NCI-H2029 (cell line): Measurements from ENCODE around the gene OR2AT4.
"Not testable (repeated sequence)": the region's sequence is repeated elsewhere in the genome, so short reads cannot be mapped to it uniquely, and the experiment has no call there.

Experiments used
- DNase-seq: peaks from one replicate; lab custom pipeline; 2025; lab: John Stamatoyannopoulos, UW

Gene OR2AT4

DNA sequence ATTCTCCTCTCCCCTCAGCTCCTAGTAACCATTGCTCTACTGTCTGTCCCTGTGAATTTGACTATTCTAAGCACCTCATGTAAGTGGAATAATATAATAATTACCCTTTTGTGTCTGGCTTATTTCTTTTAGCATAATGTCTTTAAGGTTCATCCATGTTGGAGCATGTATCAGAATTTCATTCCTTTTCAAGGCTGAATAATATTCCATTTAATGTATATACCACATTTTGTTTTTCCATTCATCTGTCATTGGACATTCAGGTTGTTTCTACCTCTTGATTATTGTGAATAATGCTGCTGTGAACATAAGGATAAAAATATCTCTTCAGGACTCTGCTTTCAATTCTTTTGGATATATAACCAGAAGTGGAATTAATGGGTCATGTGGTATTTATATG is 28.1 kb downstream of the OR2AT4 start:
- no peak for DNase-seq

DNA sequence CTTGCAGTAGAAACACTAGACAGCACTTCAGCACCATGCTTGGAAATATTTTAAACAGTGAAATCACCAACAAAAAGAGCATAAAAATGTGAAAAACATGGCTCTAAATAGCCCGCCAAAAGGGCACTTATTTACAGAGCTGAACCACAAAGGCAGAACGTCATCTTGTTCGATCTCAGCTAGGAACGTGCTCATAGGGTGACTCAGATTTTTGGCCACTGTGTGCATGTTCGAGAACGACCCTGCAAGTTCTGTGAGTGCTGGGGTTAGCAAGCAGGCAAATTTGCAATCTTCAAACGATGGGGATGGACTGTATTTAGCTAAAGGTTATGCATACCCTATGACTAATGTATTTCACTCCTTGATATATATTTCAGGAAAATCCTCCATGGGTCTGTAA is 30.6 kb downstream of the OR2AT4 start:
- no peak for DNase-seq

DNA sequence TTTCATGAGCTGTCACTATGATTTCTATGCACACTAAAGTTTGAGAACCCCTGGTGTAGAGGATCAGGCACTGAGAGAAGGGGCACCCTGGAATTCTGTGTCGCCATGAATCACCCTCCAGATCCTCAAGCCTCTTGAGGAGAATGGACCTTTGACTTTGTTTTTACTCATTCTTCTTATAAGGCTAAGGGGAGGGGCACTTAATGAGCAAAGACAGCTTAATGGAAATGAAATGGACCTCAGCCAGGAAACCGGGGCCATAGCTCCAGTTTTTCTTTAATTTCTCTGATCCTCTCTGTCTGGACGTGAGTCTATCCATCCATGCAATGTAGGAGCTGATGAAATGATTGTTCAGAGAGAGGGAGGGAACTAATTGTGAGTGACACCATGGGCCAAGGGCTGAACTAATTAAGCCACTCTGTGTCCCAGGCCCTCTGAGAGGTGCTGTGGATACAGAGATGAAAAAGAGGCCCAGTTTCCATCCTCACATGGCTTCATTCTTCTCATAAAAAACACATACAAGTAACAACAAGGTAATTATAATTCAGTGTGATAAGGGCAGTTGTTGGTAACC is 32.8 kb downstream of the OR2AT4 start:
- DNase-seq: no peak

DNA sequence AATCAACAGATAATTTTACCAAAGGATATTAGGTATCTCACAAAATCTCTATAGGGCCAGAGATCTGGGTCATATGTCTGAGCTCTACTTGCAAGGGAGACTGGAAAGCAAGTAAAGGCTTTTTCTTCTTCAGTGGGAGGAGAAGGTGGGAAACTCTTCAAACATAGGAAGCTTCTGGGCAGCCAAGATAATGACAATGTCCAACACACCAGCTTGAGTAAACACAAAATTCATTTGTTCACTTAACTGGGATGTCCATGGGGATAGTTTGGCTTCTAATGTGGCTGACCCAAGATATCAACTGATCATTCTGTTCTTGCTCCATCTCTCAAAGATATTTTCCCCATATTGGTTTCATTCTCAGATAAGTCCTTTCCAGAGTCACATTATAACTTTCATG is 37.4 kb downstream of the OR2AT4 start:
- no peak for DNase-seq

DNA sequence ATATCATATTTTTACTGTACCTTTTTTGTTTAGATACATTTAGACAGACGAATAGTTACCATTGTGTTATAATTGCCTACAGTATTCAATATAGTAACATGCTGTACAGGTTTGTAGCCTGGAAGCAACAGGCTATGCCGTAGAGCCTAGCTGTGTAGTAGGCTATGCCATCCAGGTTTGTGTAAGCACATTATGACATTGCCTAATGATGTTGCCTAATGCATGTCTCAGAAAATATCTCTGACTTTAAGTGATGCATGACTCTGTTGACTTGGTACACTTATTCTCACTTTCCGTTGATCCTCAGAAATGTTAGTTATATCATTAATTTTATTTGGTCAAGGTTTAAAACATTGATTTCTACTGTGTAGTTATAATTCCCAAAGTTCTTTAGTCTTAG is 39.9 kb downstream of the OR2AT4 start:
- no peak for DNase-seq

DNA sequence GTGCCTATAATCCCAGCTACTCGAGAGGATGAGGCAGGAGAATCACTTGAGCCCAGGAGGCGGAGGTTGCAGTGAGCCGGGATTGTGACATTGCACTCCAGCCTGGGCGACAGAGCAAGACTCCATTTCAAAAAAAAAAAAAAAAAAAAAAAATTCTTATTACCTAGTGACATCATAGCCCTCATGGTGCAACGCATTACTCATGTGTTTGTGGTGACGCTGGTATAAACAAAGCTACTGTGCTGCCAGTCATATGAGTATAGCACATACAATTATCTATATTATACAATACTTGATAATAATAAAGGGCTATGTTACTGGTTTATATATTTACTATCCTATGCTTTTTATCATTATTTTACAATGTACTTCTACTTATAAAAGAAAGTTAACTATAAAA is 41.2 kb downstream of the OR2AT4 start:
- DNase-seq: no peak

DNA sequence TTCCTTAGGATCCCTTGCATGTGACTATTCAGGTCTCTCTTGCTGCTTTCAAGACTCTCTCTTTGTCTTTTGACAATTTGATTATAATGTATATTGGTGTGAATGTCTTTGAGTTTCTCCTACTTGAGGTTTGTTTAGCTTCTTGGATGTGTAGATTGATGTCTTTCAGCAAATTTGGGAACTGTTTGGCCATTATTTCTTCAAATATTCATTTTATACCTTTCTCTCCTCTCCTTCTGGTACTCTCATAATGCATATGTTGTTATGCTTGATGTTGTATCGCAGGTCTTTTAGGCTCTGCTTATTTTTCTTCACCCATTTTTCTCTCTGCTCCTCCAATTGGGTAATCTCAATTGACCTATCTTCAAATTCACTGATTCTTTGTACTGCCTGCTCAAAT is 44.2 kb downstream of the OR2AT4 start:
- DNase-seq: no peak

DNA sequence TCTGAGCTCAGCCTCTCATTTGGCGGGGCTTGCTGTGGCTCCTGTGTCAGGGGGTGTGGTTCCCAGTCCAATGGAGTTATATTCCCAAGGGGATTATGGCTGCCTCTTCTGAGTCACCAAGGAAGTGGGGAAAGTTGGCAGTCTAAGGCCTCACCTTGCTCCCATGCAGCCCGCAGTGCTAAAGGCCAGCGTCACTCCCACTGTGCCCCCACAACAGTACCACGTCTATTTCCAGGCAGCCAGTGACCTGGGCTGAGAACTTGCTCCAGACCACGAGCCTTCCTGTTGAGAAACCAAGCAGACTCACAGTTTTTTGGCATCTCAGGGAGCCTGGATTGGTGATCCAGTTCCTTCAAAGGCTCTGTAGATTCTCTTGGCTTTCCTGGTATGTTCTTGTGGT is 45.6 kb downstream of the OR2AT4 start:
- DNase-seq: no peak

DNA sequence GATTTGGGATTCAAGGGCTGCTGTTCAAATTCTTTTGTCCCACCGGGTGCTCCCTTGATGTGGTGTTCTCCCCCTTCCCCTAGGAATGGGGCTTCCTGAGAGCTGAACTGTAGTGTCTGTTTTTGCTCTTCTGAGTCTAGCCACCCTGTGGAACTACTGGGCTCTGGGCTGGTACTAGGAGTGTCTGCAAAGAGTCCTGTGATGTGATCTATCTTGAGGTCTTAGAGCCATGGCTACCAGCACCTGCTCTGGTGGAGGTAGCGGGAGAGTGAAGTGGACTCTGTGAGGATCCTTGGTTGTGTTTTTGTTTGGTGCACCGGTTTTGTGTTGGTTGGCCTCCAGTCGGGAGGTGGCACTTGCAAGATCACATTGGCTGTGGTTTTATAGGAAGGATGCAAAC is 46.2 kb downstream of the OR2AT4 start:
- DNase-seq: no peak

DNA sequence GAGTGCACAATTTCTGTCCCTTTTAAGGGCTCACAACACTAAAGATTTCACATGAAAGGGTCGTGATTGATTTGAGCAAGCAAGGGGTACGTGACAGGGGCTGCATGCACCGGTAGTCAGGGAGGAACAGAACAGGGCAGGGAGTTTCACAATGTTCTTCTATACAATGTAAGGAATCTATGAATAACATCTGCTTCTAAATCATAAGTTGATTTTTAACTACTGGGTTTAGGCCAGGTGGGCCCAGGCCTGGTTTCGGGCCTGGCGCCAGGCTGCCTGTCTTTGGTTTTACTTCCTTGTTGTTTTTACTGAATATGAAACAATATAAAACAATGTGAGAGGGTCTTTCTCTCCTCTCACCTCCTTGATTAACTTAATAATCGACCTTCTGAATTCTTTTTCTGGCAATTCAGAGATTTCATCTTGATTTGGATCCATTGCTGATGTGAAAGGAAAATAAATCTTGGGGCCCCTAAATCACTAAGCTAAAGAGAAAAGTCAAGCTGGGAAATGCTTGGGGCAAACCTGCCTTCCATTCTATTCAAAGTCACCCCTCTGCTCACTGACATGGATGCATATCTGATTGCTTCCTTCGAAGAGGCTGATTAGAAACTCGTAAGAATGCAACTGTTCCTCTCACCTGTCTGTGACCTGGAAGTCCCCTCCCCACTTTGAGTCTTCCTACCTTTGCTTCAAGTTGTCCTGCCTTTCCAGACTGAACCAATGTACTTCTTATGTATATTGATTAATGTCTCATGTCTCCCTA is 47.0 kb downstream of the OR2AT4 start:
- DNase-seq: not testable (repeated sequence)

DNA sequence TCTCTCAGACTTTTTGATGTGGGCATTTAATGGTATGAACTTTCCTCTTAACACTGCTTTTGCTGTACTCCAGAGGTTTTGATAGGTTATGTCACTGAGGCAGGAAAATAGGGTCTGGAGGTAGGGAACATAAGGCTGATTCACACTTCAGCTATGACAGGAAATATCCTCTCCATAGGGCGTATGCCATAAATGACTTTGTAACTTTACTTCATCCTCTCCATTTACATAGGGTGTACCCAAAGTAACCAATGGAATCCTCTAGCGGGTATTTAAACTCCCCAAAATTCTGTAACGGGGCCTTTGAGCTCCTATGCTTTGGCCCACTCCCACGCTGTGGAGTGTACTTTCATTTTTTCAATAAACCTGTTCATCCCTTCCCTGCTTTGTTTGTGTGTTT is 49.5 kb downstream of the OR2AT4 start:
- DNase-seq: no peak

DNA sequence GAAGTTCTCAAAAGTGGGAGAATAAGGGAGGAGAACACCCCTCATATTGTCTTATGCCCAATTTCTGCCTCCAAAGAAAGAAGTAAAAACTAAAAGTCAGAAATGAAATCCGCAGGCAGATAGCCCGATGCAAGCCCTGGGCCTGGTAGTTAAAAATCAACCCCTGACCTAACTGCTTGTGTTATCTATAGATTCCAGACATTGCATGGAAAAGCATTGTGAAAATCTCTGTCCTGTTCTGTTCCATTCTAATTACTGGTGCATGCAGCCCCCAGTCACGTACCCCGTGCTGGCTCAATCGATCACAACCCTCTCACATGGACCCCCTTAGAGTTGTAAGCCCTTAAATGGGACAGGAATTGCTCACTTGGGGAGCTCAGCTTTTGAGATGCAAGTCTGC is 50.0 kb downstream of the OR2AT4 start:
- not testable (repeated sequence) for DNase-seq

DNA sequence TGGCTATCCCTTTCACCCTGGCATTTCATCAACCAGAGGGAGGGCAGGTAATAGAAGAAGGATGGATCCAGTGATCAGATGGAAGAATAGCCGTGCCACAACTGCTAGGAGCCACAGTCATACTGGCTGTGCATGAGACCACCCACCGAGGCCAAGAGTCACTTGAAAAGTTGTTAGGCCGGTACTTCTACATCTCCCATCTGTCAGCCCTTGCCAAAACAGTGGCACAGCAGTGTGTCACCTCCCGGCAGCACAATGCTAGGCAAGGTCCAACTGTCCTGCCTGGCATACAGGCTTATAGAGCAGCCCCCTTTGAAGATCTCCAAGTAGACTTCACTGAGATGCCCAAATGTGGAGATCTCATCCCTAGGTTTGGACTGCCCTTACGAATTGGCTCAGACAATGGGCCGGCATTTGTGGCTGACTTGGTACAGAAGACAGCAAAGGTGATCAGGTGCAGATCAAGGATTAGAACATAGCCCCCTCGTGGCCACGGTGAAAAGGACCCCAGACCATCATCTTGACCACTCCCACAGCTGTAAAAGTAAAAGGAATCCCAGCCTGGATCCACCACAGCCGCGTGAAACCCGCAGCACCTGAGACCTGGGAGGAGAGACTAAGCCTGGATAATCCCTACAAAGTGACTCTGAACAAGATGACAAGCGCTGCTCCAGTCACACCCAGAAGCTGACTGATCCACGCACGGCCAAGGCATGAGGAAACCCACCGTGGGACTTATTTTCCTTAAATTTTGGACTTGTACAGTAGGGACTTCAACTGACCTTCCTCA is 52.1 kb downstream of the OR2AT4 start:
- DNase-seq: not testable (repeated sequence)

DNA sequence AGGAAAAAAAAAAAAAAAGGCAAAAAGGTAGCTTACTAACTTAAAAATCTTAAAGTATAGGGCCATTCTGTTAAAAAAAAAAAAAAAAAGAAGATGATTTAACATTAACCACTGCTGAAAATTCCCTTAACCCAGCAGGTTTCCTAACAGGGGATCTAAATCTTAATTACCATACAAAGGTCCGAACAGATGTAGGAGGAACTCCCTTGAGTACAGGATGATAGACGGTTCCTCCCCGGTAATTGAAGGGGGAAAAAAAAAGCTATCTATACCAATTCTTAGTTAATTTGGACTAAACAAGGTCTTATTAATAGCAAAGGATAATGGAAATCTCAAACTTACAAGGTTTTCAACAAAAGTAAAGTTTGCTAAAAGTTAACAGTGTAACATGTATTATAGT is 54.9 kb downstream of the OR2AT4 start:
- not testable (repeated sequence) for DNase-seq

DNA sequence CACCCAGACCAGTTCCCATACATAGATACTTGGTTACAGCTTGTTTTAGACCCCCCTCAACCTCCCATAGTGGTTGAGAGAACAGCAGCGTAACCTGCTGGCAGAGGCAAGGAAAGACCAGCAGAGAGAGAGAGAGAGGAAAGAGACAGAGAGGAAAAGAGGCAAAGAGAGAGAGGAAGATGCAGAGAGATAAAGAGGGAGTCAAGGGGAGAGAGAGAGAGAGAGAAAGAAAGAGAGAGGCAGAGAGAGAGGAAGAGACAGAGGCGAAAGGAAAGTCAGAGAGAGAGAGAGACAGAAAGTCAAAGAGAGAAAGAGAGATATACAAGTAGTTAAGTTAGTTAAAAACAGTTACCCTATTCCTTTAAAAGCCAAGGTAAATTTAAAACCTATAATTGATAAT is 55.4 kb downstream of the OR2AT4 start:
- no peak for DNase-seq

DNA sequence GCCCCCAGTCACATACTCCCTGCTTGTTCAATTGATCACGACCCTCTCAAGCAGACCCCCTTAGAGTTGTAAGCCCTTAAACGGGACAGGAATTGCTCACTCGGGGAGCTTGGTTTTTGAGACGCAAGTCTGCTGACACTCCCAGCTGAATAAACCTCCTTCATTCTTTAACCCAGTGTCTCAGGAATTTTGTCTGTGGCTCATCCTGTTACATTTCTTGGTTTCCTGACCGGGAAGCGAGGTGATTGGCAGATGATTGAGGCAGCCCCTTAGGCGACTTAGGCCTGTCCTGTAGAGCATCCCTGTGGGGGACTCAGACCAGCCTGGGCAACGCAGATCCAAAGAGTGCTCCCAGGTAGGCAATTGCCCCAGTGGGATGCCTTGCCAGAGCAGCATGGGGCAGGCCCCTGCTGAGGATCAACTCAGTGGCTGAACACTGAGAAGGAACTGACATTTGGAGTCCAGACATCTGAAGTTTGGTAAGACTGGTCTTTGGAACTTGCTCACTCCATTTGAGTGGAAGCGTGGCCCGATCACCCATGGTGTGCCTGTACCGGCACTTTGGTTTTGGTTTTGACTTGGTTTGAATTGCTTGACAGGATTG is 56.4 kb downstream of the OR2AT4 start:
- no peak for DNase-seq

DNA sequence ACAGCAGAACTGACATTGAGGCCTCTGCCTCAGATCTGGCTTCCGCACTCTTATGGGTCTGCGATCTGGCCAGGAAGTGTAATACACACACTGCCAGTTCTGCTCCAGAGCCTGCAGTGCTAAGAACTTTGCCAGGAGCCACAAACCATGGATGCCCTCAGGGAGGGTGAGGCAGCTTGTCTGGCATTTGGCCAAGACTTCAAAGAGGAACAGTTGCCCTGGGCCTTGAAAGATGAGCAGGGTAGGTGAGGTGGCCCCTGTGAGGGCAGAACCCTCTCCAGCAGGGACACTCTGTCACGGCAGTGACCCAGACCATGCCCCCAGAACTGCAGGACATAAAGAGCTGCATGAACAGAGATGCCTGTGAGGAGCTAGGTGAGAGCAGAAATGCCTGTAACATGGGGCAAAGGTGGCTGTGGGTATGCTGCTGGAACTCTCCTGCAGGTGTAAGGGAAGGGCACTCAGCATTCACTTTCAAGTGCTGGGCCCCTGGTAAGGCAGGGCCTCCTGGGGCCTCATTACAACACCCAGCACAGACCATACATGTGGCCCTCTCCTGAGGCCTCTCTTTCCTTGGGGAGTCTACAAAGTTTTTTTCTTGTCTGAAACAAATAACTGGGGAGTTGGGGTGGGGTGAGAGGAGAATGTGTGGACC is 60.6 kb downstream of the OR2AT4 start:
- DNase-seq: peak; percentile 17

DNA sequence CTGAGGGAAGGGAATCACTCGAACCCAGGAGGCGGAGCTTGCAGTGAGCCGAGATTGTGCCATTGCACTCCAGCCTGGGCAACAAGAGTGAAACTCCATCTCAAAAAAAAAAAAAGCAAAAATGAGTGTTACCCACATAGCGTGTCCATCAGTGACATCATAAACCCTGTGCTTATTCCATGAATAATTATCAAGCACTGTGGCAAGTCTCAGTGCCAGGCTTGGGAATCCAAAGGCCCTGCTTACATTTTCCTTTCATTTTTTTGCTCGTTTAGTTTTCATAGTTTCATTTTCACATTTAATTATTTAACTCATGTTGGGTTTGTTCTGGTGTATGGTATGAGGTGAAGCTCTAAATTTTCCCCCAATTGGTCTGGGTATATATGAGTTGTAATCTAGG is 61.4 kb downstream of the OR2AT4 start:
- DNase-seq: no peak

DNA sequence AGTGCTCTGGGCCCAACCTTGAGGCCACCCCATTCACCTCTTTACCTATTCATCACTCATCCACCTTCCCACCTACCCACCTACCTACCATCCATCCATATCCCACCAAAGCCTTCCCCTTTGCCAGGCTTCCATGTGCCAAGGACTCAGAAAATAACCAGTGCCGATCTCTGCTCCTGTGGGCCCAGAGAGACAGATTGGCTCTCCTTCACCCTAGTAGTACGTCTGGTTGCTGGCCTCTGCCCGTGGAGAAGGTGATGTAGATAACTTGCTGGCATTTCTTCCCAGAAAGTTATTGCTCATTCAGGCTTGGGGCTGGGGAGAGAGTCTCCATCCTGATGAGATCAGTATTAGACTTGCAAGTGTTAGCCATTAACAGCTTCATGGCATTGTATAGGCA is 62.8 kb downstream of the OR2AT4 start:
- no peak for DNase-seq

DNA sequence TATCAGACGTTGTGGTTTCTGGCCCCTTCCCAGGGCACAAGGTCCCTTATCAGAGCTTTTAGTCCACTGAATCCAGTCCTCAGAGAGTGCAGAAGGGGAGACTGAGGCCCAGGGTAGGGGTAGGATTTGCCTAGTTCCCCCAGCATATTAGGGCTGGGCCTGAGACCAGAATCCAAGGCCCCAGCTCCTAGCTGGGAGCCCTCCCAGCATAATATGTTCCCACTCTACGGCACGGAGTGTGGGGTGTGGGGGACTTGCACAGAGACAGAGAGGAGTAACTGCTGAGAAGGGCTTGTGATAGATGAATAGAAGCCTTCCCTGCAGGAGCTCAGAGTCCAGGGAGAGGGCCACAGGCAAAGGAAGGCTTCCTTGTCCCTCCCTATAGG is 64.1 kb downstream of the OR2AT4 start:
- no peak for DNase-seq

DNA sequence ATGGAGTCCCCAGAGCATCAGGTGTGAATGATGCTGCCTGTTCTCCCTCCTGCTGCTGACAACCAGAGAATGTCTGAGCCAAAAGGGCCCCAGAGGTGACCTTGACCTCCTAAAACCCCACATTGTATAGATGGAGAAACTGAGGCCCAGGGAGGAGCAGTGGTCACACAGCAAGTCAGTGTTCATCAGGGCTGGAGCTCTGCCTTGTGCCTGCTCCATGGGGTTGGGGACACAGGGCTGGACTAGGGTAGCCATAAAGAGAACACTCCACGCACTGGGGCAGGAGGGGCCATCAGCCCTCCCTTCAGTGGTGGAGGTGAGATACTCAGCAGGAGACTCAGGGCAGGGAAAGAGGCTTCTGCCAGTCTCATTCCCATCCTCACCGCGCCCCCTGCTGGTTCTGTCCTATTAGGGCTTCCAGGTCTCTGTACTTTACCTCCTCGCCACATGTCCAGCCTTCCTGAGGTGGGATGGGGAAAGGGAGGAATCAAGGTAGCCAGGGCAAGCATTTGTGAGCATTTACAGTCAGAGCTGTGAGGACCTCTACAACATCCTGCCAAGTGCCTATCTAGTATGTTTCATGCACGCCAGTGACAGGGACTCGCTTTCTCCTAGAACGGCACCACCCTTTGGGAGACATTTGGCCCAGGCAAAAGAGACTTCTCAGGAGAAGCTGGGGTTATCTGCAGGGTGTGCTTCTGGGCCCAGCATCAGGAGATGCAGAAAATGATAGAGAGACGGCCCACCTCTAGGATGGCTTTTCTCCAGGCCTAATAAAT is 64.7 kb downstream of the OR2AT4 start:
- DNase-seq: peak; percentile 17
